Measurements from ENCODE around the gene S1PR4. TPM values are rescaled to one million over a fixed set of nuclear protein-coding genes. Genes with fewer than 3 reads are reported as not detected.
A peak's percentile ranks its signal among the peaks of the same experiment; 100 is the strongest.

Gene S1PR4
- total RNA-seq, 1 donor from 2014 or later, result 0.26 TPM

DNA sequence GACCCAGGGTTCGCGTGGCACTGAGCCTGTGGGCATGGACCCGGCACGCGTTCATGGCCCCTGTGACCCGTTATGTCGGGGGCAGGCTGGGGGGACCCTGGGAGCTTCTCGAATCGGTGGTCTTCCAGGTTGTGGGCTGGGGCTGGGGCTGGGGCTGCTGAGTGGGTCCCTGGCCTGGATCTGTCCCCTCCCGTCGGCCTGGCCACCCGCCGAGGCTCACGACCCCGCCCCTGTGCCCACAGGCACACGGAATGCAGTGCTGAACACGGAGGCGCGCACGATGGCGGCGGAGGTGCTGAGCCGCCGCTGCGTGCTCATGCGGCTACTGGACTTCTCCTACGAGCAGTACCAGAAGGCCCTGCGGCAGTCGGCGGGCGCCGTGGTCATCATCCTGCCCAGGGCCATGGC is 13.7 kb downstream of the S1PR4 start:
- H3K36me3 ChIP-seq (ENCODE audit: control insufficient read depth, insufficient read depth, low read length), result peaks cover 18% of the 10 kb centered on the region
- no peak overlapping the region for H3K4me3 ChIP-seq (ENCODE audit: low read depth, low read length)
- FAIRE-seq (no peak), DNase-seq (ENCODE audit: low read depth) (no peak)
- TF ChIP-seq CTCF (IDR thresholded peaks at IDR 0.05; ENCODE audit: insufficient read depth, low read length, severe bottlenecking), result no peak
- no peaks in the 10 kb centered on the region for H3K27me3 ChIP-seq (ENCODE audit: control insufficient read depth, insufficient read depth, low read length)

DNA sequence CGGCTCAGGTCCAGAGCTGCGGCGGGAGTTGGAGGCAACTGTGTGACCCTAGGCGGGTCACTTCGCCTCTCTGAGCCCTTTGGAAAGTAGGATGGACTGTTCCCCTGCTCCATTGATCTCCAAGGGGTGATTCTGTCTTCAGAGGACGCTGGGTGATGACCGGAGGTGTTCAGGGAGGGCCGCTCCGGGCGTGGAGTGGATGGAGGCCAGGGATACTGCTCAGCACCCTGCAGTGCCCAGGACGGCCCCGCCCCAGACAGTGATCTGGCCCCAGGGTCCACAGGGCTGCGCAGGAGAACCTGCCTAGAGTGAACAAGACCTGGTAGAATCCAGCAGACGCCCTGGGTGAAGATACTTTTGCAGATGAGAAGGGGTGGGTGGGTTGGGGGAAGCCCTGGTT is 14.1 kb downstream of the S1PR4 start:
- Histone ChIP-seq H3K4me3 (ENCODE audit: low read depth, low read length) (no peak overlapping the region), H3K27me3 (ENCODE audit: control insufficient read depth, insufficient read depth, low read length) (no peaks in the 10 kb centered on the region), H3K36me3 (ENCODE audit: control insufficient read depth, insufficient read depth, low read length) (peaks cover 18% of the 10 kb centered on the region)
- no peak for TF ChIP-seq CTCF (IDR thresholded peaks at IDR 0.05; ENCODE audit: insufficient read depth, low read length, severe bottlenecking)
- FAIRE-seq (no peak), DNase-seq (ENCODE audit: low read depth) (no peak)

DNA sequence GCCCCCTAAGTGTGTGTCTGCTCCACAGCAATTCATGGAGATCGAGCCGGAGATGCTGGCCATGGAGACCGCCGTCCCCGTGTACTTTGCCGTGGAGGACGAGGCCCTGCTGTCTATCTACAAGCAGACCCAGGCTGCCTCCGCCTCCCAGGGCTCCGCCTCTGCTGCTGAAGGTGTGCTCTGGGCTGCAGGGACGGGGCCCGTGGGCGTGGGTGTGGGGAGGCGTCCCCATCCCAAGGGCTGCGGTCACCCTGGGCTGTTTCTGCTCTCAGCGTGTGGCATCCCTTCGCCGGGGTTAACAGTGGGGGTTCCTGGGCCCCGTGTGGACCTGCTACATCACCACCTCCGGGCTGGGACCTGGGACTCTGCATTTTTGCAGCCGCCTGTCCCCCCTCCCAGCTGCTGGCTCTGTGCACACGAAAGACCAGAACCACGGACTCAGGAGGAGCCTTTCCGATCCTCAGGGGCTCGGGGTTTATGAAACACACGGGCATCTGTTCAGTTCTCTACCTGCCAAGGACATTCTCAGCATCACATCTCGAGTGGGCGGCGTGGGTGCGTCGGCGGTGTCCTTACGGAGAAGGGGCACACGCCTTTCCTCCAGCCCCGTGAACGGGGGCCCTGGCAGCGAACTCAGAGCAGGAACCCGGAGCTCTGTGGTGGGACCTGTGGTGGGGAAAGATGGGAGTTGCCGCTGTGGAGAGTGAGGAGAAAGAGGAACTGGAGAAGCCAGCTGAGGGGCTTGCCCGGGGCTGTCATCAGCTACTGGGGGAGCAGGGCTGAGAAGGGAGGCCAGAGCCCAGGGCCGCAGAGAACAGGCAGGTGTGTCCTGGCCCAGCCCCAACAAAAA is 14.9 kb downstream of the S1PR4 start:
- peaks cover 18% of the 10 kb centered on the region for H3K36me3 ChIP-seq (ENCODE audit: control insufficient read depth, insufficient read depth, low read length)
- no peak for FAIRE-seq
- no peak for TF ChIP-seq CTCF (IDR thresholded peaks at IDR 0.05; ENCODE audit: insufficient read depth, low read length, severe bottlenecking)

GRCh38 chr19:3194106-3195087 is 15.8 kb downstream of the S1PR4 start:
- FAIRE-seq (peak; percentile 47), DNase-seq (ENCODE audit: low read depth) (no peak)
- Histone ChIP-seq H3K36me3 (ENCODE audit: control insufficient read depth, insufficient read depth, low read length) (peaks cover 21% of the 10 kb centered on the region), H3K27me3 (ENCODE audit: control insufficient read depth, insufficient read depth, low read length) (no peaks in the 10 kb centered on the region), H3K4me3 (ENCODE audit: low read depth, low read length) (no peak overlapping the region)
- TF ChIP-seq CTCF (IDR thresholded peaks at IDR 0.05; ENCODE audit: insufficient read depth, low read length, severe bottlenecking), result no peak

More for the DNA sequence above, 14.9 kb downstream of the S1PR4 start:
- Histone ChIP-seq H3K4me3 (ENCODE audit: low read depth, low read length) (no peak overlapping the region), H3K27me3 (ENCODE audit: control insufficient read depth, insufficient read depth, low read length) (no peaks in the 10 kb centered on the region)
- no peak for DNase-seq (ENCODE audit: low read depth)

DNA sequence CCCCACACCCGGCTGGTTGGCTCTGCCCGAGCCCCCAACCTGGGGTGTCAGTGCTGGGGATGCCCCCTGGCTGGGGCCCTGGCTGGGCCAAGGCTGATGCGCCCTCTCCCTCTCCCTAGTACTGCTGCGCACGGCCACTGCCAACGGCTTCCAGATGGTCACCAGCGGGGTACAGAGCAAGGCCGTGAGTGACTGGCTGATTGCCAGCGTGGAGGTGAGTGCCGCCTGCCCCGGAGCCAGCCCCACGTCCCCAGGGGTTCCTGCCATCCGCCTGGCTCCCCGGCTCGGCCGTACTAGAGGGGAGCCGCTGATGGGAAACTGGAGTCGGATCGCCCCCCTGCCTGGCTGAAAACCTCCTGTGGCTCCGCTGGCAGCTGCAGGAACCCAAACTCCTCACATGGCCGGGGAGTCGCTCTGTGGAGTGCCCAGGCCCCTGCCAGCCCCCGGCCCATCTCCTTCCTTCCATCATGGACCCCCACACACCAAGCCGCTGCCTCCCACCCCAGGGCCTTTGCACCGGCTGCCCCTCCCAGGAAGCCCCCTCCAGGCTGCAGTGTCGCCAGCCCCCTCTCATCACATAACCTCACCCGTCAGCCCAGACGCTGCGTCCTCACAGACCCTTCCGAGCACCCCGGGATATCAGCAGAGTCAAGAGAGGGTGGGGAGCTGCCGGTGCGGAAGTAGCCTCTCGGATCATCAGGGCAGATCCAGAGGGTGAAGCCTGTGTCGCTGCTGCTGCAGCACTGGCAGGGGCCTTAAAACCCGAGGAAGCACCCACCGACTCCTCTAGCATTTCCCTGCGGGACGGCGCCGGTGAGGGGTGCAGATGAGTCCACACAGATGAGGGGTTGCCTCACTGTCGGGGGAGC is 17.7 kb downstream of the S1PR4 start:
- no peak for TF ChIP-seq CTCF (IDR thresholded peaks at IDR 0.05; ENCODE audit: insufficient read depth, low read length, severe bottlenecking)
- H3K27me3 ChIP-seq (ENCODE audit: control insufficient read depth, insufficient read depth, low read length), result no peaks in the 10 kb centered on the region
- H3K36me3 ChIP-seq (ENCODE audit: control insufficient read depth, insufficient read depth, low read length), result peaks cover 21% of the 10 kb centered on the region
- FAIRE-seq (no peak), DNase-seq (ENCODE audit: low read depth) (no peak)
- no peak overlapping the region for H3K4me3 ChIP-seq (ENCODE audit: low read depth, low read length)
